SJCRH30 (cell line): Measurements from ENCODE around the gene ASB16. TPM values are rescaled to one million over a fixed set of nuclear protein-coding genes. Genes with fewer than 3 reads are reported as not detected.
"Not testable (repeated sequence)": the region's sequence is repeated elsewhere in the genome, so short reads cannot be mapped to it uniquely, and the experiment has no call there.

Experiments used
- DNase-seq, 2 experiments: peaks; one replicate each; pipeline ENCODE4 v3.0.0-alpha.2; 2015 to 2020
- H3K27ac ChIP-seq: fragments of 250-450 bp; sonication (Bioruptor Pico); 2 replicates; pipeline ENCODE4 v1.5.1; 2020; ENCODE audit warnings: mild to moderate bottlenecking, moderate library complexity
- H3K27me3 ChIP-seq: fragments of 250-450 bp; sonication (Bioruptor Pico); 2 replicates; pipeline ENCODE4 v1.5.1; 2020; ENCODE audit warnings: mild to moderate bottlenecking, moderate library complexity
- H3K36me3 ChIP-seq: fragments of 250-450 bp; sonication (Bioruptor Pico); 2 replicates; pipeline ENCODE4 v1.5.1; 2020; ENCODE audit warnings: mild to moderate bottlenecking, moderate library complexity
- H3K4me1 ChIP-seq: fragments of 250-450 bp; sonication (Bioruptor Pico); 2 replicates; pipeline ENCODE4 v1.5.1; 2020; ENCODE audit warnings: mild to moderate bottlenecking, moderate library complexity
- H3K4me3 ChIP-seq: fragments of 250-450 bp; sonication (Bioruptor Pico); 2 replicates; pipeline ENCODE4 v1.5.1; 2020; ENCODE audit warnings: mild to moderate bottlenecking, moderate library complexity
- H3K9me3 ChIP-seq: fragments of 250-450 bp; sonication (Bioruptor Pico); replicated peaks from 2 replicates; pipeline ENCODE4 v1.5.1; 2020; ENCODE audit warnings: mild to moderate bottlenecking, moderate library complexity
- total RNA-seq: library from RNA; depleted of rRNA; stranded (reverse); fragments of >200 nt; shearing (Covaris generic); gene quantifications from 2 replicates; pipeline ENCODE4 v1.2.3, GENCODE V29; 2014

ASB16 gene
- total RNA-seq, 1 experiment from 2014 or later: not detected

DNA sequence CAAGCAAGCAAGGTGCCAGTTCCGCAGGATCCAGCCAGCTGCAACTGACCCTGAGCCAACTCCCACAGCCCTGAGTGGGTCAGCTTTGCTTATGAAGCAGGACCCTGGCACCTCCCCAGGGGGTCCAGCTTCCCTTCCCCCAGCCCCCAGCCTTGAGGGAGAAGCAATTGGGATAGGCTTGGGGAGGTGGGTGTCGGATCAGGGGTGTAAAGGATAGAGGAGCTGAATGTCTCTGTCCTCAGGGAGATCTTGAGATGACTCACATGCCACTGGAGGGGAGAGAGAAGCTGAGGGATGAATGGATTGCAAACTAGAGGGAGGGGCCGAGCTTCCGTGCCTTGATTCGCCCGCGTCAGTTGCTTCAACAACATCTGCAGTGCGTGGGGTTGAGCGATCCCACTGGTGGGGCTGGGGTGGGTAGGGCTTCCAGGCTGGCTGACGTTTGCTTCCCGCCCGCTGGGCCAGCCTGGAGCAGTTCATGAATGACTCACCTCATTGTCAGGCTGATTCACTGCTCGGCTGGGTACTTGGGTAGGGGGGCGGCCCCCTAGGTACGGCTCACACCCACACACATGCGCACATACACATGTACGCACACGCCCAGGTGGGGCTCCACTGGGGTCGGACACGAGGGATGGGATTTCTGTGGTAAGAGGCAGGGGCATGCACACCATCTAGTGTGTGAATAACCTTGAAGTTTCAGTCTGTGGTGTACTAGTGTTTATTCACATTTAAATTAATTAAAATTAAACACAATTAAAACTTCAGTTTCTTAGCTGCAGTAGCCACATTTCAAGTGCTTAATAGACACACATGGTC, 32.4 kb upstream of the ASB16 start:
- peak; percentile 93 to 94 for DNase-seq
- H3K27me3 ChIP-seq: no peaks in the 10 kb centered on the region
- peak overlapping the region; percentile 10; the same call in 1 of the 2 replicates for H3K27ac ChIP-seq
- H3K4me3 ChIP-seq: peak overlapping the region; percentile 30
- H3K4me1 ChIP-seq: peaks cover 18% of the 10 kb centered on the region
- H3K9me3 ChIP-seq: no peaks in the 10 kb centered on the region
- no peaks in the 10 kb centered on the region for H3K36me3 ChIP-seq

DNA sequence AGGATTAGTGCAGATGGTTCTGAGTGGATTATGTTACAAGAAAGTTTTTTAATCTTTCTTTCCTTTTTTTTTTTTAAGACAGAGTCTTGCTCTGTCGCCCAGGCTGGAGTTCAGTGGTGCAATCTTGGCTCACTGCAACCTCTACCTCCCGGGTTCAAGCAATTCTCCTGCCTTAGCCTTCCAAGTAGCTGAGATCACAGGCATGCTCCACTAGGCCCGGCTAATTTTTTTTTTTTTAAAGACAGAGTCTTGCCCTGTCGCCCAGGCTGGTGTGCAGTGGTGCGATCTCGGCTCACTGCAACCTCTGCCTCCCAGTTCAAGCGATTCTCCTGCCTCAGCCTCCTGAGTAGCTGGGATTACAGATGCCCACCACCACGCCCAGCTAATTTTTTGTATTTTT, 26.6 kb upstream of the ASB16 start:
- not testable (repeated sequence) for DNase-seq, H3K27me3 ChIP-seq, H3K4me3 ChIP-seq, H3K27ac ChIP-seq, H3K9me3 ChIP-seq, H3K4me1 ChIP-seq
- peaks cover 20% of the 10 kb centered on the region for H3K36me3 ChIP-seq

DNA sequence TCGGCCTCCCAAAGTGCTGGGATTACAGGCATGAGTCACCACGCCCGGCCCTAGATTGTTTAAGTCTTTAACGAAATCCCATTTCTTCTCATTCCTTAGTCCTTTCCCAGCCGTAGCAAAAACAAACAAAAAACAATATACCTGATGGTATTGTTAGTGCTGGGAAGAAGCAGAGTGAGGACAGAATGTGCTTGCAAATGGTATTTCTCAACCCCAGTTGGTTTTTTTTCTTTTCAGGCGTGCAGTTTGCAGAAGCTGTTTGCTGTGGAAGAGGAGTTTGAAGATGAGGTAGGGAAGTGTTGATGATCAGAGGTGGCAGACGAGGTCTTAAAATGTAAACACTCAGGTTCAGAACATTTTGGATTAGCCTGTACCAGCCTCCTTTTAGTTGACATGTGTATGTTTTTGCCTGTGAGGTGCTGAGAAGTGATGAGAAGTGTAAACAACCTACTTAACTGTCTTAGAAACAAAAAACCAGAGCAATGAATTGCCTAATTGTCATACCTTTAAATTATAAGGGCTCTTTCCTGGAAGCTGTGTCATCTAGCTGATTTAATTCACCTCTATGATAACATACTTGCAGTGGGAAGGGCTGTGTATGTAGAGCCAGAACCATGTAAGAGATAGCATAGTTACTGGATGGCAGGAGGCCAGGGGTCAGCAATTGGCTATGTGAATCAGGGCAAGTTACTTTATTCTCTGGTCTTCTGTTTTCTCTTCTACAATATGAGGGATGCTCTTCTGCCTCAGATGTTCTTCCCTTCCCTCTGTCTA, 25.4 kb upstream of the ASB16 start:
- Histone ChIP-seq H3K36me3 (peaks cover 26% of the 10 kb centered on the region), H3K27me3 (no peaks in the 10 kb centered on the region), H3K4me3 (no peak overlapping the region), H3K9me3 (no peaks in the 10 kb centered on the region), H3K4me1 (no peaks in the 10 kb centered on the region), H3K27ac (no peak overlapping the region)
- DNase-seq: no peak

DNA sequence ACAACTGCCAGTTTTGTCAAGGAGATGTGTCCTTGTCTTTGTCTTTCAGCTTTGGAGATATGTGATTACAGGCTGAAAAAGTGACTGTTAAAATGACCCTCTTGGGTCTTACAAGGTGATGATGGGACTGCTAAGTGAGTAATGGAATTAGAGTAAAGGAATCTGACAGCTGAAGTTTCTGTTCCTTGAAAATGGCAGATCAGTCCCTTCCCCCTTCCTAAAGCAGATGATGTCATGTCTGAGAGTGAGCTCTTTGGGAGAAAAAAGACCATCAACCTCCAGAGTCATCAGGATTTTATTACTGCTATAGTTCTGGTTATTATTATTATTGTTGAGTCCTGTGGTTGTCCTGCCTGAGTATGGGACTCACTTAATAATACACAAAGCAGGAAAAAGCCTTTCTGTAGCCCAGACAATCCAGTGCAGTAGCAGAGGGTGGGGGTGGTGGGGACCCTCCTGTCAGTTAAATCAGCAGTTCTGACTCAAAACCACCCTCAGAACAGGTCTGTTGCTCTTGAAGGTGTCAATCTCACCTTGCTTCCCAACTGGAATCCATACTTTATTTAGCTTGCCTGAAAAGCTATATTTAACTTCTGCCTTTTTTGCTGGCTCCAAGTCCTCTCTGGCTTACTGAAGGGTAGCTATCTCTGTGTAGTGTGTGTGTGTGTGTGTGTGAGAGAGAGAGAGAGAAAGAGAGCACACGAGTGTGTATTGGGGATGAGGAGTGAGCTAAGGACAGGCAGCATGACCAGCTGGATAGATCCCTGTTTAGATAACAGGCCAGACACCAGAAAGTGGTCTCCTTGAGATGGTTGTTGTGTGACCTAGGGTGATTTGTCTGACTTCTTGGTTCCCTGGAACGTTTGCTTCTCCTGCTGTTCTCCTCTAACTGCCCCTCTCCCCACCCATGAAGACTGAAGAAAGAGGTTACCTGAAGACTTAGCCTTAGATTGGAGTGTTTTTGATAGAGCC, 23.8 kb upstream of the ASB16 start:
- Histone ChIP-seq H3K9me3 (no peaks in the 10 kb centered on the region), H3K27ac (no peak overlapping the region), H3K4me3 (no peak overlapping the region), H3K36me3 (peaks cover 32% of the 10 kb centered on the region), H3K4me1 (no peaks in the 10 kb centered on the region), H3K27me3 (no peaks in the 10 kb centered on the region)
- DNase-seq: no peak

DNA sequence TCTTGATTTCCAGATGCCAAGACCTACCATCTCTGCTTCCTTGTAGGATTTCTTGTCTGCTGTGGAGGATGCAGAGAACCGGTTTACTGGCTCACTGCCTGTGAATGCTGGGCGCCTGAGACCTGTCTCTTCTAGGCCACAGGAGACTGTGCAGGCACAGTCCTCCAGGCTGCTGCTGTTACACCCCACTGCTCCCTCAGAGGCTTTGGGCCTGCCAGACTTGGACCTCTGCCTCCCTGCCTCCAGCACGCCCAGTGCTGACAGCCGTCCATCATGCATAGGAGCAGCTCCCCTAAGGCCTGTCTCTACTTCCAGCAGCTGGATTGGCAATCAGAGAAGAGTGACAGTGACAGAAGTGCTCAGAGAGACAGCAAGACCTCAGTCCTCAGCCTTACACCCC, 22.7 kb upstream of the ASB16 start:
- H3K9me3 ChIP-seq: no peaks in the 10 kb centered on the region
- H3K4me3 ChIP-seq: no peak overlapping the region
- H3K27ac ChIP-seq: no peak overlapping the region
- H3K4me1 ChIP-seq: no peaks in the 10 kb centered on the region
- no peaks in the 10 kb centered on the region for H3K27me3 ChIP-seq
- no peak for DNase-seq
- peaks cover 34% of the 10 kb centered on the region for H3K36me3 ChIP-seq

DNA sequence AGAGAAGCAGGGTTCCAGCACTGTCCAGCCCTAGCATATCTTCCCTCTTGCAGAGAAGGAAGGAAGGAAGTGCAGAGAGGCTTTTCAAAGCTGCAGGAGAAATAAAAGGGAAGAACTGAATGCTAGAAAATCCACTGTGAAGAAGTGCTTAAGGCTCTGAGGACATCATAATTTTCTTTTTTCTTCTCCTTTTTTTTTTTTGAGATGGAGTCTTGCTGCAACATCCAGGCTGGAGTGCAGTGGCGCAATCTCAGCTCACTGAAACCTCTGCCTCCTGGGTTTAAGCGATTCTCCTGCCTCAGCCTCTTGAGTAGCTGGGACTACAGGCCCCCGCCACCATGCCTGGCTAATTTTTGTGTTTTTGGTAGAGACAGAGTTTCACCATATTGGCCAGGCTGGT, 21.4 kb upstream of the ASB16 start:
- H3K36me3 ChIP-seq: peaks cover 36% of the 10 kb centered on the region
- not testable (repeated sequence) for H3K9me3 ChIP-seq, DNase-seq, H3K27me3 ChIP-seq, H3K4me3 ChIP-seq, H3K4me1 ChIP-seq, H3K27ac ChIP-seq

DNA sequence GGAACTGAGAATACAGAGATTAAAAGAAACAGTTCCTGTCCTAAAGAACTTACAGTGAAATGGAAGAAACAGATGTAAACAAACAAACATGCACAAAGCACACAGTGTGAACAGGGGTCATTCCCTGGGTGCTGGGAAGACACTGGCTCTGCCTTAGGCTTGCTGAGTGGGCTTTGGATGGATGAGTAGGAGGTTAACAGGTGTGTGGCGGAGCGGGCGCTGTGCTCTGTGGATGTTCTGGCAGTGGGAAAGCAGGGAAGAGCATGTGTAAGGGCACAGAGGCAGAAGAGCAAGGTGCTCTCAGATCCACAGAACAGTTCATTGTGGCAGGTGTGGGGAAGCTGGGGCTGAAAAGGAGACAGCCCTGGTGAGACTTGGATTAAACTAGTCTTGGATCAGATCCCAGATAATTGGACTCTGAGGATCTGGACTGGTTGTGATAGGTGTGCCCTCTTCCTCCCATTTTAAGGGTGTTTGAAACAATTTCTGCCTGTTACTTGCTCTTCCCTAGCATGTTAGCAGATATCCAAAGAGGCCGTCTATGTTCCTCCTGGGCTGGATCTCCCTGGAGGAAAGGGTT, 20.7 kb upstream of the ASB16 start:
- no peaks in the 10 kb centered on the region for H3K27me3 ChIP-seq
- H3K27ac ChIP-seq: no peak overlapping the region
- H3K9me3 ChIP-seq: no peaks in the 10 kb centered on the region
- H3K4me3 ChIP-seq: no peak overlapping the region
- no peak for DNase-seq
- H3K4me1 ChIP-seq: no peaks in the 10 kb centered on the region
- H3K36me3 ChIP-seq: peaks cover 40% of the 10 kb centered on the region

DNA sequence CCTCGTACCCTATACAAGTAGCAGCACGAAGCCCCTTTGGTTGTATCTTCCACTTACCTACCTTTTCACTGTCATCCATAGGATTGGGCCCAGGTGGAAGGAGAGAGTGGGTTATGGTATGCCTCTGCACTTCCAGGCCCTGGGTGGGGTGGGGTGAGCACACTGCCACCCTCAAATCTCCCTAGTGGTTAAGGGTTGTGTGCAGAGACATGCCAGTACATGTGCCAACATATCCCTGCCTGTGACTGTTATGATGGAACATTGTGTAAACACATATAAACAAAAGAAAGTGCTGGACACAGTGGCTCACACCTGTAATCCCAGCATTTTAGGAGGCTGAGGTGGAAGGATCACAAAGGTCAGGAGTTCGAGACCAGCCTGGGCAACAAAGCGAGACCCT, 17.6 kb upstream of the ASB16 start:
- Histone ChIP-seq H3K27ac (no peak overlapping the region), H3K36me3 (peaks cover 28% of the 10 kb centered on the region), H3K4me3 (no peak overlapping the region), H3K4me1 (no peaks in the 10 kb centered on the region), H3K9me3 (no peaks in the 10 kb centered on the region), H3K27me3 (no peaks in the 10 kb centered on the region)
- no peak for DNase-seq

DNA sequence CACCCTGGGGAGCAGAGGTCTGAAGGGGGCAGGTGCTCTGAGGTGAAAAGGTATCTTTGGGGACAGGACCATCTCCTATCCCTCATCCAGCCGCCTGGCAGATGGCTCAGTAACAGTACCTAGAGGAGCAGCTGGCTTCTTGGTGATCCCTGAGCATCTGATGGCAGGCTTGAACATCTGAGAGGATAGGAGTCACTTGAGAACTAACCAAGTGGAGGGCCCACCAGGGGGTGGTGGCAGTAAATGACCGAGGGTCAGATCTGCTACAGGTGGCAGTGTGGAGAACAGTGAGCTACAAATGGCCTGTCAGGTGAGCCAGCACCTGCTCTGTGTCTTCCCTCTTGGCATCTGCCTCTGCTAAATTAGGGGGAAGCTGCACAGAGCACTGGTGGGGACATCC, 15.0 kb upstream of the ASB16 start:
- Histone ChIP-seq H3K9me3 (no peaks in the 10 kb centered on the region), H3K4me1 (no peaks in the 10 kb centered on the region), H3K27ac (no peak overlapping the region), H3K36me3 (peaks cover 26% of the 10 kb centered on the region), H3K27me3 (no peaks in the 10 kb centered on the region), H3K4me3 (no peak overlapping the region)
- DNase-seq: no peak

DNA sequence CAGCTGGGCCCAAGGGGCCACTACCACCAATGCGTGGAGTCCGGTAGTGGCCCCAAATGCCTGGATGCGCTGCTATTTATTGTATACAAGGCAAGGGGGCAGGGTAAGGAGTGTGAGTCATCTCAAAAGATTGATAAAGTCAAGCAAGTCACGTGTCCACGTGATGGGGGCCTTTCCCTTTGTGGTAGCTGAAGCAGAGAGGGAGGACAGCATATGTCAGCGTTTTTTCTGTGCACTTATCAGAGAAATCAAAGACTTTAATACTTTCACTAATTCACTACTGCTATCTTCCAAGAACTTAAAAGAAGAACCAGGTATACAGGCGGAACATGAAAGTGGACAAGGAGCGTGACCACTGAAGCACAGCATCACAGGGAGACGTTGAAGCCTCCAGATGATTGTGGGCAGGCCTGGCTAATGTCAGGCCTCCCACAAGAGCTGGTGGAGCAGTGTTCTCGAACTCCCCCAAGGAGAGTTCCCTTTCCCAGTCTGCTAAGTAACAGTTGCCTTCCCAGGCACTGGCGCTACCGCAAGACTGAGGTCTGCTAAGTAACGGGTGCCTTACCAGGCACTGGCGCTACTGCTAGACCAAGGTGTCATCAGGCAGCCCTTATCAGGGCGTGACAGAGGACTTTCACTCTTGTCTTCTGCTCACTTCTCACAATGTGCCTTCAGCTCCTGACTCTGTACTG, 10.8 kb upstream of the ASB16 start:
- Histone ChIP-seq H3K9me3 (no peaks in the 10 kb centered on the region), H3K36me3 (peaks cover 14% of the 10 kb centered on the region), H3K4me3 (no peak overlapping the region), H3K27me3 (no peaks in the 10 kb centered on the region), H3K27ac (no peak overlapping the region), H3K4me1 (no peaks in the 10 kb centered on the region)
- DNase-seq: no peak

DNA sequence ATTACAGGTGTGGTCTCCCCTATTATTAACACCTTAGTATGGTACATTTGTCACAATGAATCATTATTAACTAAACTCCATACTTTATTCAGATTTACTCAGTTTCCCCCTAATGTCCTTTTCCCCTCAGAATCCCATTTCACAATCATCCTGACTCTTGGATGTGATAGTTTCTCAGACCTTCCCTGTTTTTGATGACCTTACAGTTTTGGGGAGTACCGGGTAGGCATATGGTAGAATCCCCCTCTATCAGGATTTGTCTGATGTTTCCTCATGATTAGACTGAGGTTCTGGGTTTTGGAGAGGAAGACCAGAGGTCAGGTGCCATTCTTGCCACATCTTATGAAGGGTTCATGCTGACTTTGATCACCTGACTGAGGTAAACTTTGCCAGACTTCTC, 6.0 kb upstream of the ASB16 start:
- DNase-seq: no peak
- Histone ChIP-seq H3K36me3 (peaks cover 6% of the 10 kb centered on the region; the same call in 1 of the 2 replicates), H3K27ac (no peak overlapping the region), H3K9me3 (no peaks in the 10 kb centered on the region), H3K4me3 (no peak overlapping the region), H3K27me3 (no peaks in the 10 kb centered on the region), H3K4me1 (no peaks in the 10 kb centered on the region)

DNA sequence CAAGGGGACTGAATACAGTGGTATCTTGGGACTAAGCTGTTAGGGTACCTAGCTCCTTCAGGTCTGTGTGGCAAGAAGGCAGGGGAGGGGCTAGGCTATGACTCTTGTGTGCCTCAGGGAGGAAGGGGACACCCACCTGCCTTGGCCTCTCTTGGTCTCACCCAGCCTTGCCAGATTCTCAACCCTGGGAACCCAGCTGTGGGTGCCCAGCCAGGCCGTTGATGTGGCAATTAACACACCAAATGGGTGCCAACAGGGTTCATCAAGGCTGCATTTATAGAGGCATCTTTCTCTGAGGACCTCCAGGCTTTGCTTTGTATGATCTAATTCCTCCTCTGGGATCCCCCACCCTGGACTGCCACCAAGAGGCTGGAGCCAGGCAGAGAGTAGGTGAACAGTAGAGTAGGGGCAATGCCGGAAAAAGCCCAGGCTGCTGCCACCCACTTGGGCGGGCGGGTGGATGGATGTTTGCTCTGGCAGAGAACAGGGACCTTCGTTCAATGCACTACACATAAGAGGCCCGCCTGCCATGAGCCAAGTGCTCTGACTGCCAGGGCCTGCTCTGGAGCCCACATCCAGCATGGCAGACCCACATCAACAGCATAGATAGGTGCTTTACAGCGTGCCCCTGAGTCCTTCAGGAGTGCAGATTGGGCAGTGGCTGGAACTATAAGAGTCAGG, 3.2 kb upstream of the ASB16 start:
- Histone ChIP-seq H3K4me1 (peaks cover 16% of the 10 kb centered on the region), H3K9me3 (no peaks in the 10 kb centered on the region), H3K27me3 (peaks cover 5% of the 10 kb centered on the region; the same call in 1 of the 2 replicates), H3K4me3 (no peak overlapping the region), H3K27ac (no peak overlapping the region), H3K36me3 (no peaks in the 10 kb centered on the region)
- no peak for DNase-seq

DNA sequence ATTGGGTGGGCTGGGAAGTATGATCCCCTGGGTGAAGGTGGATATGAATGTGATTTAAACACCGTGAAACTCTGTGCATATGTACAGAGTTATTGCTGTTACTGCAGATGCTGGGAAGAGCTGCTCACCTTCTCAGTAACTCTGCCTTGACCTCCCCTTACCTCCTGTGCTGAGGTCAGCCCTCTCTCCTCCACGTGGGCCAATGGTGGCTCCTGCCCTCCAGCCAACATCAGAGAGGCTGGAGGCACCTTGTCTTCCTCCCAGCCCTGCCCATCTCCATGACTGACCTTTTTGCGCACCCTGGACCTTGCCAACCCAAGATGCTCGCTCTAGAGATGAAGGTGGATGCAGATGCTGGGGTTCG, 387 bp upstream of the ASB16 start:
- H3K9me3 ChIP-seq: no peaks in the 10 kb centered on the region
- no peaks in the 10 kb centered on the region for H3K36me3 ChIP-seq
- H3K27ac ChIP-seq: no peak overlapping the region
- DNase-seq: no peak
- no peak overlapping the region for H3K4me3 ChIP-seq
- peaks cover 5% of the 10 kb centered on the region; the same call in 1 of the 2 replicates for H3K27me3 ChIP-seq
- H3K4me1 ChIP-seq: peaks cover 16% of the 10 kb centered on the region
